Endothelial cell of umbilical vein (primary cell): ENCODE data around the gene THSD7B. TPM values are rescaled to one million over a fixed set of nuclear protein-coding genes. Genes with fewer than 3 reads are reported as not detected.

Source experiments
- BruUV-seq: library from RNA; stranded (reverse); fragments of 400-500 nt; replicated peaks from 2 replicates; lab custom pipeline; 2021; lab: Mats Ljungman, UMichigan
- CTCF ChIA-PET: fragments of 300-600, 350-600 bp; sonication (Branson Sonifier 250); formaldehyde crosslinking; loops from one replicate; lab custom pipeline; 2021; ENCODE audit warnings: antibody characterized with exemption, inconsistent platforms; lab: Charles Lee
- POLR2A ChIA-PET: fragments of 300-600, 350-600 bp; sonication (Branson Sonifier 250); formaldehyde crosslinking; loops from one replicate; lab custom pipeline; 2021; ENCODE audit warnings: antibody characterized with exemption, inconsistent platforms; lab: Charles Lee
- DNase-seq: peaks from one replicate; pipeline ENCODE4 v3.0.0-alpha.2; 2011; ENCODE audit warnings: low read depth, low spot score
- FAIRE-seq: peaks from 2 replicates; lab custom pipeline; 2011; peaks lifted over from hg19 to GRCh38; lab: Jason Lieb, UNC
- H2AFZ ChIP-seq: 2 replicates; pipeline ENCODE4 v1.6.0; 2012; ENCODE audit warnings: low read depth, low read length, control low read depth, inconsistent platforms
- H3K27ac ChIP-seq: 2 replicates; pipeline ENCODE4 v1.5.1; 2011; ENCODE audit warnings: low read depth, mild to moderate bottlenecking, control low read depth, low read length, moderate library complexity; ENCODE audit not compliant: insufficient read depth
- H3K27me3 ChIP-seq, 2 experiments: 2 replicates each; pipeline versions ENCODE4 v1.6.0 to v1.6.1; 2011; ENCODE audit warnings: low read length in 2 of 2, mixed read lengths in 1 of 2; ENCODE audit not compliant: control insufficient read depth in 2 of 2, insufficient read depth in 2 of 2
- H3K36me3 ChIP-seq, 2 experiments: 2 replicates in 1 of 2; 3 replicates in 1 of 2; pipeline ENCODE4 v1.5.1; 2011; ENCODE audit warnings: low read length in 2 of 2, mild to moderate bottlenecking in 1 of 2, moderate library complexity in 1 of 2; ENCODE audit not compliant: control insufficient read depth in 2 of 2, insufficient read depth in 2 of 2; ENCODE audit errors: extremely low read depth in 1 of 2
- H3K4me1 ChIP-seq: 3 replicates; pipeline ENCODE4 v1.5.1; 2011; ENCODE audit warnings: mild to moderate bottlenecking, low read length; ENCODE audit not compliant: control insufficient read depth, insufficient read depth; ENCODE audit errors: extremely low read depth
- H3K4me2 ChIP-seq: 2 replicates; pipeline ENCODE4 v1.6.1; 2011; ENCODE audit warnings: low read length, control low read depth, mixed read lengths; ENCODE audit not compliant: insufficient read depth
- H3K4me3 ChIP-seq, 3 experiments: fragments of 200-600 bp in 1 of 3; sonication (generic), shearing (Covaris generic) in 1 of 3; replicated peaks in 1 of 3; 2 replicates each; pipeline ENCODE4 v1.5.1; 2011 to 2016; ENCODE audit warnings: control low read depth in 3 of 3, low read length in 3 of 3, mild to moderate bottlenecking in 2 of 3, inconsistent platforms in 1 of 3, low read depth in 1 of 3, moderate library complexity in 1 of 3; ENCODE audit not compliant: insufficient read depth in 1 of 3
- H3K79me2 ChIP-seq: 2 replicates; pipeline ENCODE4 v1.6.0; 2012; ENCODE audit warnings: low read length, inconsistent platforms; ENCODE audit not compliant: control insufficient read depth, insufficient read depth
- H3K9ac ChIP-seq: replicated peaks from 2 replicates; pipeline ENCODE3; 2011; ENCODE audit warnings: low read length, control low read depth; ENCODE audit not compliant: insufficient read depth; ENCODE audit errors: extremely low read depth
- H3K9me1 ChIP-seq: replicated peaks from 3 replicates; pipeline ENCODE4 v1.6.0; 2011; ENCODE audit warnings: mild to moderate bottlenecking, low read length; ENCODE audit not compliant: control insufficient read depth, insufficient read depth; ENCODE audit errors: extremely low read depth
- H3K9me3 ChIP-seq: replicated peaks from 2 replicates; pipeline ENCODE4 v1.5.1; 2012; ENCODE audit warnings: low read length, inconsistent platforms; ENCODE audit not compliant: control insufficient read depth, insufficient read depth
- H4K20me1 ChIP-seq: replicated peaks from 2 replicates; pipeline ENCODE3; 2011; ENCODE audit warnings: mild to moderate bottlenecking, low read length; ENCODE audit not compliant: control insufficient read depth, insufficient read depth; ENCODE audit errors: extremely low read depth
- CTCF ChIP-seq, 2 donors: IDR thresholded peaks; 1 replicate in 1 of 2; 2 replicates in 1 of 2; pipeline ENCODE4 v1.5.1; 2011; ENCODE audit warnings: low read length in 2 of 2, mild to moderate bottlenecking in 2 of 2, moderate library complexity in 2 of 2, control low read depth in 1 of 2, inconsistent platforms in 1 of 2, low read depth in 1 of 2; ENCODE audit not compliant: insufficient read depth in 1 of 2; ENCODE audit errors: extremely low read depth in 1 of 2
- EZH2 ChIP-seq: IDR thresholded peaks from 2 replicates; pipeline ENCODE4 v1.6.1; 2012; ENCODE audit warnings: borderline replicate concordance, low read depth, mild to moderate bottlenecking, moderate library complexity, low read length, inconsistent platforms; ENCODE audit not compliant: severe bottlenecking
- FOS ChIP-seq: IDR thresholded peaks from 2 replicates; pipeline ENCODE4 v1.6.1; 2011; ENCODE audit warnings: mild to moderate bottlenecking, low read length, moderate library complexity, borderline replicate concordance; ENCODE audit not compliant: insufficient read depth
- GATA2 ChIP-seq: IDR thresholded peaks from 2 replicates; pipeline ENCODE4 v1.7.0; 2011; ENCODE audit warnings: low read depth, mild to moderate bottlenecking, moderate library complexity, mixed read lengths, low read length; ENCODE audit not compliant: insufficient read length, insufficient read depth
- JUN ChIP-seq: IDR thresholded peaks from 2 replicates; pipeline ENCODE4 v1.6.1; 2011; ENCODE audit warnings: borderline replicate concordance, low read depth; ENCODE audit not compliant: insufficient read length, insufficient read depth
- MAX ChIP-seq: IDR thresholded peaks from 2 replicates; pipeline ENCODE4 v1.6.1; 2011; ENCODE audit not compliant: insufficient read depth, insufficient read length
- MYC ChIP-seq: IDR thresholded peaks from one replicate; pipeline ENCODE4 v1.6.1; 2011; ENCODE audit warnings: mild to moderate bottlenecking, low read depth, low read length
- POLR2A ChIP-seq: IDR thresholded peaks from 2 replicates; pipeline ENCODE4 v1.6.1; 2012; ENCODE audit warnings: low read depth, mild to moderate bottlenecking, control low read depth, low read length
- POLR2AphosphoS5 ChIP-seq: IDR thresholded peaks from 2 replicates; pipeline ENCODE4 v1.6.1; 2012; ENCODE audit warnings: low read depth, mild to moderate bottlenecking, control low read depth, low read length, moderate library complexity; ENCODE audit not compliant: insufficient read depth
- dilution Hi-C: fragments of 300-500 bp; cut with MboI; formaldehyde crosslinking; loops from one replicate; pipeline ENCODE4 v1.15.0; 2019; ENCODE audit warnings: low sequenced_read_pairs; ENCODE audit not compliant: extremely low pct_ligation_motif_present
- intact Hi-C: fragments of 100-400 bp; cut with micrococcal nuclease; formaldehyde crosslinking; loops from one replicate; pipeline ENCODE4 v1.10.0; 2022
- polyA plus RNA-seq, 4 experiments: library from polyadenylated mRNA; depleted of rRNA in 3 of 4; stranded (reverse) in 3 of 4; unstranded in 1 of 4; fragments of >200 nt; gene quantifications; 2 replicates each; pipeline versions ENCODE4 v1.2.1 to v1.2.3, GENCODE V29; 2011 to 2012; ENCODE audit warnings: missing spikeins in 1 of 4
- total RNA-seq: library from RNA; stranded (reverse); gene quantifications from 2 replicates; pipeline ENCODE4 v1.2.3, GENCODE V29; 2021

The THSD7B gene
- total and polyA plus RNA-seq, 2 donors (not counting 3 experiments of a cell fraction or from before 2014, with no cell fraction given): 0.04 TPM; not detected in 1

- H3K27ac ChIP-seq: no peak overlapping the region
- POLR2A ChIA-PET: no interaction called here
- no peak for TF ChIP-seq JUN
- TF ChIP-seq CTCF (IDR thresholded peaks at IDR 0.05; ENCODE audit: extremely low read depth in 1 of 2, insufficient read depth in 1 of 2, low read depth in 1 of 2, low read length in 2 of 2): no peak
- TF ChIP-seq MAX: no peak
- TF ChIP-seq POLR2AphosphoS5: no peak
- no peak for TF ChIP-seq GATA2
- no peak for TF ChIP-seq POLR2A
- TF ChIP-seq FOS: no peak
- no peak for TF ChIP-seq EZH2
- TF ChIP-seq MYC: no peak
- no peaks in the 10 kb centered on the region for H3K79me2 ChIP-seq
- H3K36me3 ChIP-seq: no peaks in the 10 kb centered on the region
- no peak overlapping the region for H3K9ac ChIP-seq
- H4K20me1 ChIP-seq: no peaks in the 10 kb centered on the region
- no peak for DNase-seq
- peaks cover 2% of the 10 kb centered on the region for H3K9me3 ChIP-seq
- H3K4me1 ChIP-seq: no peaks in the 10 kb centered on the region
- no peaks in the 10 kb centered on the region for H3K27me3 ChIP-seq
- BruUV-seq: no TSS peak
- intact Hi-C loops (no loop called here), dilution Hi-C loops (no loop called here)
- CTCF ChIA-PET: no interaction called here
- H2AFZ ChIP-seq: no peak overlapping the region
- no peak overlapping the region for H3K4me2 ChIP-seq
- FAIRE-seq: no peak
- H3K9me1 ChIP-seq: no peaks in the 10 kb centered on the region
- H3K4me3 ChIP-seq: no peak overlapping the region
These were observed 535.6 kb downstream of the THSD7B start for GRCh38 chr2:137300987-137301386.
